Adipose tissue (tissue), 3 donors: Measurements from ENCODE around the gene SNX27. TPM values are rescaled to one million over a fixed set of nuclear protein-coding genes. Genes with fewer than 3 reads are reported as not detected.

ENCODE experiments used
- H3K27ac ChIP-seq: one replicate; pipeline ENCODE4 v1.5.1; 2013; ENCODE audit warnings: low read depth, low read length
- WGBS, 3 donors: extraction: QIAGEN DNeasy Blood & Tissue Kit; methylation state at CpG; one replicate each; pipeline ENCODE4 v1.1.7; 2013; 5-methylcytosine and 5-hydroxymethylcytosine counted together
- polyA plus RNA-seq, 3 donors: library from polyadenylated mRNA; stranded (reverse); fragments of 200-250 nt; gene quantifications; one replicate each; pipeline ENCODE4 v1.2.3, GENCODE V29; 2013
- donor health status: healthy with polysubstance abuse.
- donor health status: Bipolar disorder and iron deficiency.
- donor health status: healthy.

The SNX27 gene
- polyA plus RNA-seq, 3 donors, result 3.5 to 19.5 (median 4.7) TPM

- no peak overlapping the region for H3K27ac ChIP-seq
- WGBS, 3 donors, result 65 to 67% (median 67%) methylated on average over 10 of the region's 10 CpGs
Observed at GRCh38 chr1:151711951-151712350, 100.1 kb downstream of the SNX27 start.

- WGBS, 3 donors, result 31 to 81% (median 76%) methylated on average over 2 of the region's 2 CpGs
- H3K27ac ChIP-seq, result no peak overlapping the region
Observed at GRCh38 chr1:151713044-151713443, 101.2 kb downstream of the SNX27 start.

- no peak overlapping the region for H3K27ac ChIP-seq
- 83 to 96% (median 90%) methylated on average over 1 to 2 of the region's 2 CpGs for WGBS, 3 donors
Observed at GRCh38 chr1:151713874-151714273, 102.0 kb downstream of the SNX27 start.

DNA sequence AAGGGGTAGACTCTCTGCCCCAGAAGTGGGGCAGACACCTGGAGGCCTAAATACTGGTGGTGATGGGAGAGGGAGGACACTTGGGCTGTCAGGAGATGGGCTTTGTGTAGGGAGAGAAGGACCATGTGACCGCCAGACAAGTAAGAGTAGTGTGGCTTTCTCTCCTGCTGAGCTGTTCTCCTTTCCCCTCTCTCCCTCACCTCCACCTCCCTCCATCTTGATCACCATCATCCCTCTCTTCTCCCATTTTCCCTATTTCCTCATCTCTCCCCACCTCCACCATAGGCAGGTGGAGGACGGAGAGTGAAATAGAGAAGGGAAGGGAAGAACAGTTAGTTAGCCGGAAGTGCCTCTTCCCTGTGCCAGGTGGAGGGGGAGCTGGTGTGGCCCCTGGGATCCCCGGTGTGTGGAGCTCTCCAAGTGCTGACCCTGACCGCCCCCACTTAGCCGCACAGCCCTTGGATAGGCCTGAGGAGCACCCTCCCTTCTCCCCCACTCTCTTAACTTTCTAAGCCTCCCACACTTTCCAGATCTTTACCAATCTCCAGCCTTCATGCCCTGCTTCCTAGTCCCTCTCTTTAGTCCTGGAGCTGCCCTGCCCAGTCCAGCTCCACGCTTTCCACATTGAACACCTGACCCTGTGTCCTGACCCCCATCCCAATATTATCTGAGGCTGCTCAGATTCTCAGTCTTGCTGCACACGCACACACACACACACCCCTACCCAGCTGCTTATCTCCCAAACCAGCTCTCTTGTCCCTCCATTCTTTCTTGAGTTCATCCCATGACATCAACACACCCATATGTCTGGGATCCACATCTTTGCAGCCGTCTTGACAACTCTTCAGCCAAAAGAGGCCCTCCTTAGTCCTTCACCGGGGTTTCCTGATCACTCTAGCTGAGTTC lies 103.2 kb downstream of the SNX27 start:
- H3K27ac ChIP-seq, result no peak overlapping the region
- 65 to 72% (median 66%) methylated on average over 10 of the region's 10 CpGs for WGBS, 3 donors

DNA sequence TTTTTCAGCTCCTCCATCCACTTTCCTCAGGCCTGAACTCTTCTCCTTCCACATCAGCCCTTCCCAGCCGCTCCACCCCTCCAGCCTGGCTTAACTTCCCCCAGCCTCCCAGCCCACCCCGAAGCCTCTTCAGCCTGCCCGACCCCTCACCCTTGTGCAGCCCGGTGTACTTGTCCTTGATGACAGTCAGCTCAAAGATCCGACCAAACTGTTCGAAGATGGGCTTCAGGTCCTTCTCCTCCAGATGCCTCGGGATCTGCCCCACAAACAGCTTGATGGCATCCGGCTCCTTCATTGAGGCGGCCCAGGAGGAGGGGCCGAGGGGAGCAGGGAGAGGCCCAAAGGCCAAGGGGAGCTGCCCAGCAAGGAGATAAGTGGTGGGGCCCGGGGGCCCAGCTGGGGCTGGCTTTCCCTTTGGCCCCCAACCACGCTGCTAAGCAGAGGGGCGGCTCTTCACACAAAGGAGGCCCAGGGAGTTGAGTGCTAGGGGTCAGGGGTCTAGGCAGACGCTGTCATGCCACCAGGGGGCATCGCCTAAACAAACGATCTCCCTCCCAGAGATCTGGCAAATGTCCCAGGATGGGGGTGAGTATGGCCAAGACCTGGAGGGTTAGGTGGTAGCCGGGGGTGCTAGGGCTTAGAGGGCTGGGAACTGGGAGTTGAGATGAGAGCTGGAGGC lies 104.0 kb downstream of the SNX27 start:
- WGBS, 3 donors, result 37 to 41% (median 41%) methylated on average over 17 of the region's 17 CpGs
- H3K27ac ChIP-seq, result no peak overlapping the region

GRCh38 chr1:151716405-151716762 lies 104.5 kb downstream of the SNX27 start:
- H3K27ac ChIP-seq, result no peak overlapping the region
- 2 to 23% (median 7%) methylated on average over 5 to 11 of the region's 11 CpGs for WGBS, 3 donors

- no peak within 1 kb of the TSS for H3K27ac ChIP-seq
- 5 to 8% (median 7%) methylated on average over 25 to 27 of the region's 27 CpGs for WGBS, 3 donors
Observed at GRCh38 chr1:151716771-151717631, 105.2 kb downstream of the SNX27 start, which contains the start of gene CELF3. CELF3 (minus strand) TSS chr1:151716803; CDS start chr1:151716020, 783 bp downstream.

DNA sequence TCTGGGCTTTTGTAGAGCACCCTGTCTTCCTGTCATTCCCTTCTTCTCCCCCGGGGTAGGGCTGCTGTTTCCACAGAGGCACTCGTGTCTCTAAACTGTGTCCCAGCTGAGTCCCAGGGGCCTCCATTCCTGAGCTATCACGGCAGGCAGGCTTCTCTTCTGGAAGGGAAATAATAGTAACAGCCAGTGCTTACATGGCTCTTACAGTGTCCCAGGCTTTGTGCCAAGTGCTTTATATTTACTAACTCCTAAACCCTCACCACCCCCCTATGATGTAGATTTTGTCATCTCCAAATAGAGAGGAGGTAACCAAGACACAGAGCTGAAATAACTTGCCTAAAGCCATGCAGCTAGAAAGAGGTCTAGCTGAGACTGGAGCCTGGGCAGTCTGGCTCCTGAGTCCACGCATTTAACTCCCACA lies 106.2 kb downstream of the SNX27 start:
- 41 to 45% (median 45%) methylated on average over 4 of the region's 4 CpGs for WGBS, 3 donors
- no peak overlapping the region for H3K27ac ChIP-seq

GRCh38 chr1:151718666-151719065 lies 106.8 kb downstream of the SNX27 start:
- 68 to 88% (median 82%) methylated on average over 4 of the region's 4 CpGs for WGBS, 3 donors
- H3K27ac ChIP-seq, result no peak overlapping the region

- H3K27ac ChIP-seq, result no peak overlapping the region
- WGBS, 3 donors, result 20 to 52% (median 40%) methylated on average over 1 of the region's 1 CpG
Observed at GRCh38 chr1:151720125-151720524, 108.3 kb downstream of the SNX27 start.

- no peak overlapping the region for H3K27ac ChIP-seq
- 11 to 28% (median 16%) methylated on average over 5 of the region's 5 CpGs for WGBS, 3 donors
Observed at GRCh38 chr1:151720554-151720953, 108.7 kb downstream of the SNX27 start.

- 1 to 7% (median 2%) methylated on average over 41 to 44 of the region's 44 CpGs for WGBS, 3 donors
- no peak within 1 kb of the TSS for H3K27ac ChIP-seq
Observed at GRCh38 chr1:151720974-151721787, 109.3 kb downstream of the SNX27 start, which contains the start of gene RIIAD1. RIIAD1 (plus strand) TSS chr1:151721522; CDS start chr1:151721537, 15 bp downstream.

DNA sequence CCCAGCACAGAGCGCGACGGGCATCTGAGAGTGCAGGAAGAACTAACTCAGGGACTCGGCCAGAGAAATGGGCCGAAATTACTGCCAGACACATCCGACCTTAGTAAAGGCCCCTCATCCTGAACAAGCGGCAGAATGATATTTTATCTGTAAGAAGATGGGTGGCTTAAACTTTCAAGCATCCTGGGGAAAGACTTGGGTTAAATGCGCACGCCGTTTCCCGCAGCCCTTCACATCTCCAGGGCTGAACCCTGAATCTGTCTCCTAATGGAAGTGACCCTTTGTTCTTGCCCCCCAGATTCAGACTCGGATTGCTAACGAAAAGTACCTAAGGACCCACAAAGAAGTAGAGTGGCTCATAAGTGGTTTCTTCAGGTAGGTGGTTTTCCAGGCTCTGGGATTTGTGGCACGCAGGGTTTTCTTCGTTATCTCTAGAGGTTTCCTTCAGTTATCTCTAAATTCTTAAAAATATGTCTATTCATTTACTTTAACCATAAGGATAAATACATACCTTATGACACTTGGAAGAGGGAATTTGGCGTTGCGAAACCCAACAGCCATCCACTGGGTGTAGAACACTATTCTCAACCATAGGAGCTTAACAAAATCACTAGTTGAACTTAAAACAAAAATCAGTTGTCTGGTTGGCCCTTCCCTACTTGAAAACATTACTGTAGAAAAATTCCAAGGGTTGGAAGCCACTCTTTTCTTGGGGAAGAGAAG lies 110.1 kb downstream of the SNX27 start:
- 26 to 42% (median 30%) methylated on average over 17 of the region's 17 CpGs for WGBS, 3 donors
- H3K27ac ChIP-seq, result no peak overlapping the region

DNA sequence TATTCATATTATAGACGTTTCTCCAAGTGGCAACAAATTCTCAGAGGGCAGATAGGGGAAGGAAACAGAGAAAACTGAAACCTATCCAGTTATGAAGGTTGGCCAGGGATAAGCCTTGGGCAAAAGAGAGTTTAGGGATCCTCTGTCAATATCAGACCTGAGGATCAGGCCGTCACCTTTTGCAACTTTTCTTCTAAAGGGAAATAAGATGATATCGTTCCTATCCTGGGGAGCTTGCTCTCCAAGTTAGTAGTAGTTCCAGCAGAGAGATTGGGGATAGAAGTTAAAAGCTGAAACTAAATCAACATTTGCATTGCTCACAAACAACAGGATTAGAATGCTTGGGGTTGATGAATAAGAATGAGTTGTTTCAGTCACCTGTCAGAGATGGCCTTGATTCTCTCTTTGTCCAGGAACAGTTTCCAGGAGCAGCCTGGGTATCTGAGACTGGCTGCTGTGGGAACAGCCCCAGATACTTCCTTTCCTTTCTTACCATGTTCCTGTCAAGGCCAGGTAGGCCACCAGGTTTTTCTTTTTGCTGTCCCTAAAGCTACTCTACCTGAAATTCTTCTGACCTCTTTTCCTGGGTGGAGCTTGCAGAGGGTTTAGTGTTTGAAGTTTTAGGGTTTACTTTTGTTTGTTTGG lies 112.0 kb downstream of the SNX27 start:
- H3K27ac ChIP-seq, result no peak overlapping the region
- WGBS, 3 donors, result 33 to 60% (median 51%) methylated on average over 3 of the region's 3 CpGs

GRCh38 chr1:151728151-151729054 lies 116.6 kb downstream of the SNX27 start:
- 43 to 65% (median 47%) methylated on average over 19 of the region's 19 CpGs for WGBS, 3 donors
- H3K27ac ChIP-seq, result no peak overlapping the region
